H1 (cell line): ENCODE measurements around the gene KLF5. TPM values are rescaled to one million over a fixed set of nuclear protein-coding genes. Genes with fewer than 3 reads are reported as not detected.

Experiments used
- CEBPB ChIP-seq: IDR thresholded peaks from 2 replicates; pipeline ENCODE4 v1.6.1; 2012; ENCODE audit warnings: low read depth, low read length
- NANOG ChIP-seq: IDR thresholded peaks from 2 replicates; pipeline ENCODE4 v1.6.1; 2011; ENCODE audit warnings: low read length, low read depth, mild to moderate bottlenecking, inconsistent platforms; ENCODE audit not compliant: insufficient read depth, poor library complexity, severe bottlenecking
- PHF8 ChIP-seq: fragments of 200-600 bp; sonication (generic); conservative IDR thresholded peaks from 2 replicates; pipeline ENCODE4 v1.7.1; 2012; ENCODE audit warnings: low read depth, mild to moderate bottlenecking, inconsistent platforms, low read length, moderate library complexity
- TCF12 ChIP-seq: IDR thresholded peaks from 2 replicates; pipeline ENCODE4 v1.6.1; 2011; ENCODE audit warnings: low read depth, mild to moderate bottlenecking, low read length
- polyA plus RNA-seq, 7 experiments: library from polyadenylated mRNA; depleted of rRNA in 3 of 7; stranded (reverse) in 5 of 7; unstranded in 2 of 7; fragments of >200 nt in 5 of 7; fragments of 200-250 nt in 2 of 7; gene quantifications; 1 replicate in 5 of 7; 2 replicates in 1 of 7; 4 replicates in 1 of 7; pipeline versions ENCODE4 v1.2.1 to v1.2.3, GENCODE V29; 2011 to 2013; ENCODE audit warnings: missing spikeins in 2 of 7, mixed read lengths in 2 of 7
- total RNA-seq: library from RNA; stranded (reverse); fragmentation: NEBNext Ultra II Directional; extraction: Animal tissue kit (Norgen Biotek cat#: 25700); gene quantifications from 2 replicates; pipeline ENCODE4 v1.2.1, GENCODE V29; 2021

KLF5 gene
- total and polyA plus RNA-seq, 2 of the 8 experiments (the other 6 are each of a cell fraction or from before 2014, with no cell fraction given) = 1.2 to 2.3 TPM

DNA sequence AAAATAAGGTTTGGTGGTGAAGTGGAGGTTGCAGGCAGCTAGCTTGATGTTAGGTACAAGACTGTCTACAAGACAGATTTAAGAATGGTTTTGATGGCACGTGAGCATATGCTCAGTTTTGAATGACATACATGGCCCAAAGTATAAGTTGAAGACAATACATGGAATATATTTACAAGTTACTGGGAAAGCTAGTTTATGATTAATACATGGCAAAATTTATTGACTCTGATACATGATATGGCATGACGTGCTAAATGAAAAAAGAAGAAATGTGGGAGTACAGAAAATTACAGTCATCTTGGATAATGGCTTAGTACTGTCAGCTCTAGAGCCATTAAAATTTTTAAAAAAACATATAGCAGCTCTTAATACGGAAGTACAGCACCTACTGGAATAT is 4.4 kb downstream of the KLF5 start (continued):
- no peak for TF ChIP-seq TCF12
- no peak for TF ChIP-seq PHF8
- TF ChIP-seq CEBPB = no peak
- TF ChIP-seq NANOG = no peak
